ENCODE data around the gene CASP7. TPM values are rescaled to one million over a fixed set of nuclear protein-coding genes. Genes with fewer than 3 reads are reported as not detected.

CASP7 gene
- total RNA-seq, 4 donors from 2014 or later: 10.2 to 15.7 (median 11.6) TPM

DNA sequence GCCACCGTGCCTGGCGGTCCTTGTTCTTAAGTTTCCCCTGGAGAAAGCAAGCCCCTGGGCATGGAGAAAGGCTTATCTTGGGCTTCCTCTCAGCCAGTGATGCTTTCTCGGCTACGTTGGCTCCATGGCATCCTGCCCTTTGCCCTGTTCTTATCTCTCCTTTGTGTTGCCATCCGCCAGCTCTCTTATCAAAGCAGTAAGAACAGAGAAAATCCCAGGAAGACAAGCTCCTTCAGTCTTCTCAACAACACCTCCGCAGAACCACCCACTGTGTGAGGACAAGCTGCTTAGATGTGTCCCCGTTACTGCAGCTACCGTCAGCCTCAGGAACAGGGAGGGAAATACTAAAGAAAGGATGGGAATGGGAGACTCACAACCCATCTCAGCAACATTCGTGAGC is 75.1 kb downstream of the CASP7 start:
- Histone ChIP-seq H3K4me3 (no peak overlapping the region), H3K27ac (replicated peaks in 1 of 4) (no peak overlapping the region), H3K27me3 (no peaks in the 10 kb centered on the region), H3K9me3 (no peaks in the 10 kb centered on the region), H3K4me1 (no peaks in the 10 kb centered on the region), H3K36me3 (no peaks in the 10 kb centered on the region)
- intact Hi-C loops (cut with DNase I): no loop called here
- DNase-seq (ENCODE audit: extremely low spot score): no peak
- TF ChIP-seq EP300 (IDR thresholded peaks at IDR 0.05): no peak
- TF ChIP-seq, protein P1, sequence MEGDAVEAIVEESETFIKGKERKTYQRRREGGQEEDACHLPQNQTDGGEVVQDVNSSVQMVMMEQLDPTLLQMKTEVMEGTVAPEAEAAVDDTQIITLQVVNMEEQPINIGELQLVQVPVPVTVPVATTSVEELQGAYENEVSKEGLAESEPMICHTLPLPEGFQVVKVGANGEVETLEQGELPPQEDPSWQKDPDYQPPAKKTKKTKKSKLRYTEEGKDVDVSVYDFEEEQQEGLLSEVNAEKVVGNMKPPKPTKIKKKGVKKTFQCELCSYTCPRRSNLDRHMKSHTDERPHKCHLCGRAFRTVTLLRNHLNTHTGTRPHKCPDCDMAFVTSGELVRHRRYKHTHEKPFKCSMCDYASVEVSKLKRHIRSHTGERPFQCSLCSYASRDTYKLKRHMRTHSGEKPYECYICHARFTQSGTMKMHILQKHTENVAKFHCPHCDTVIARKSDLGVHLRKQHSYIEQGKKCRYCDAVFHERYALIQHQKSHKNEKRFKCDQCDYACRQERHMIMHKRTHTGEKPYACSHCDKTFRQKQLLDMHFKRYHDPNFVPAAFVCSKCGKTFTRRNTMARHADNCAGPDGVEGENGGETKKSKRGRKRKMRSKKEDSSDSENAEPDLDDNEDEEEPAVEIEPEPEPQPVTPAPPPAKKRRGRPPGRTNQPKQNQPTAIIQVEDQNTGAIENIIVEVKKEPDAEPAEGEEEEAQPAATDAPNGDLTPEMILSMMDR (IDR thresholded peaks at IDR 0.05): no peak
- no peak for TF ChIP-seq POLR2A (IDR thresholded peaks at IDR 0.05; ENCODE audit: low read depth)
- no peak for TF ChIP-seq POLR2AphosphoS5 (IDR thresholded peaks at IDR 0.05)
- 85% methylated on average over 9 of the region's 9 CpGs for WGBS

DNA sequence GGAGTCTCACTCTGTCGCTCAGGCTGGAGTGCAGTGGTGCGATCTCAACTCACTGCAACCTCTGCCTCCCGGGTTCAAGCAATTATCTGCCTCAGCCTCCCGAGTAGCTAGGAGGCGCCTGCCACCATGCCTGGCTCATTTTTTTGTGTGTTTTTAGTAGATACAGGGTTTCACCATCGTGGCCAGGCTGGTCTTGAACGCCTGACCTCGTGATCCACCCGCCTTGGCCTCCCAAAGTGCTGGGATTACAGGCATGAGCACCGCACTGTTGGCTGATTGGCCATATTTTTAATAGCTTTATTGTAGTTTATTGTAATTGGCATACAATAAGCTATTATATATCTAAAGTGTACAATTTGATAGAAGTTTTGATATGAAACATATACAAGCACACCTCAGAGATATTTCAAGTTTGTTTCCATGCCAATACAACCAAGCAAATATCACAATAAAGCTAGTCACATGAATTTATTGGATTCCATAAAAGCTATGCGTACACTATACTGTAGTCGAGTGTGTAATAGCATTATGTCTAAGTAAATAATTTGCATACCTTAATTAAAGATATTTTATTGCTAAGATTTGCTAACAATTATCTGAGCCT is 77.3 kb downstream of the CASP7 start:
- Histone ChIP-seq H3K36me3 (no peaks in the 10 kb centered on the region), H3K4me3 (no peak overlapping the region), H3K9me3 (no peaks in the 10 kb centered on the region), H3K4me1 (no peaks in the 10 kb centered on the region), H3K27me3 (no peaks in the 10 kb centered on the region), H3K27ac (replicated peaks in 1 of 4) (no peak overlapping the region)
- 91% methylated on average over 12 of the region's 12 CpGs for WGBS
- TF ChIP-seq POLR2AphosphoS5 (IDR thresholded peaks at IDR 0.05): no peak
- TF ChIP-seq EP300 (IDR thresholded peaks at IDR 0.05): no peak
- no peak for TF ChIP-seq POLR2A (IDR thresholded peaks at IDR 0.05; ENCODE audit: low read depth)
- intact Hi-C loops (cut with DNase I): no loop called here
- DNase-seq (ENCODE audit: extremely low spot score): no peak

DNA sequence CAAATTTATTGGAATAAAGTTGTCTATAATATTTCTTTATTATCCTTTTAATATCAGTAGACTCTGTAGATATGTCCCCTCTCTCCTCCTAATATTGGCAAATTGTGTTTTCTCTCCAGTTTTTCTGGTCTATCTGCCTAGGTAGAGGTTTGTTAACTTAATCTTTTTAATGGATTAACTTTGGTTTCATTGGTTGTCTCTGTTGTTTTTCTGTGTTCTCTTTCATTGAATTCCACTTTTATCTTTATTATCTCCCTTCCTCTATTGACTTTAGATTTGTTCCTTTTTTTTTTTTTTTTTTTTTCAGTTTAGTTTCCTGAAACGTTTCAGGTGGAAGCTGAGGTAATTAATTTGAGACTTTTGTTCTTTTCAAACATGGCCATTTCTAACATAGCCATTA is 82.4 kb downstream of the CASP7 start:
- no peaks in the 10 kb centered on the region for H3K36me3 ChIP-seq
- WGBS: 67% methylated on average over 1 of the region's 1 CpG
- H3K27ac ChIP-seq (replicated peaks in 1 of 4): no peak overlapping the region
- no peak for DNase-seq (ENCODE audit: extremely low spot score)
- no peaks in the 10 kb centered on the region for H3K27me3 ChIP-seq
- TF ChIP-seq, protein P1 (IDR thresholded peaks at IDR 0.05): no peak
- TF ChIP-seq POLR2A (IDR thresholded peaks at IDR 0.05; ENCODE audit: low read depth): no peak
- H3K9me3 ChIP-seq: no peaks in the 10 kb centered on the region
- no peak overlapping the region for H3K4me3 ChIP-seq
- H3K4me1 ChIP-seq: peaks cover 0 to 12% (median 3%) of the 10 kb centered on the region in 4 donors
- intact Hi-C loops (cut with DNase I): no loop called here

DNA sequence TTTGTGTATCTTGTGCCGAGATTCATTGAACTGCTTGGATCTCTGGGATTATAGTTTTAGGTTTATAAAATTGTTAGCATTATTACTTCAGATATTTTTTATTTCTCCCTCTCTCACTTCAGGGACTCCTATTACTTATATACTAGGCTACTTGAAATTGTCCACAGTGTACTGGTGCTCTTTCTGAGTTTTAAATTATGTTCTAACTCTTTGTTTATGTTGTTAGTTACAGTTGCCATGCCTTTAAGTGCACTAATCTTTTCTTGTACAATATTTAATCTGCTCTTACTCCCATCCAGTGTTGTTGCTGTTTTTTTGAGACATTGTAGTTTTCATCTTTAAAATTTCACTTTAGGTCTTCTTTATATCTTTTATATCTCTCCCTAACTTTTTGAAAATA is 84.9 kb downstream of the CASP7 start:
- Histone ChIP-seq H3K36me3 (no peaks in the 10 kb centered on the region), H3K4me1 (peaks cover 0 to 12% (median 3%) of the 10 kb centered on the region in 4 donors), H3K27ac (replicated peaks in 1 of 4) (no peak overlapping the region), H3K4me3 (no peak overlapping the region), H3K27me3 (no peaks in the 10 kb centered on the region), H3K9me3 (no peaks in the 10 kb centered on the region)
- WGBS: 56% methylated on average over 1 of the region's 1 CpG
- no peak for DNase-seq (ENCODE audit: extremely low spot score)
- TF ChIP-seq, protein P1 (IDR thresholded peaks at IDR 0.05): no peak
- TF ChIP-seq EP300 (IDR thresholded peaks at IDR 0.05) (no peak), POLR2AphosphoS5 (IDR thresholded peaks at IDR 0.05) (no peak), POLR2A (IDR thresholded peaks at IDR 0.05; ENCODE audit: low read depth) (no peak)
- intact Hi-C loops (cut with DNase I): no loop called here

DNA sequence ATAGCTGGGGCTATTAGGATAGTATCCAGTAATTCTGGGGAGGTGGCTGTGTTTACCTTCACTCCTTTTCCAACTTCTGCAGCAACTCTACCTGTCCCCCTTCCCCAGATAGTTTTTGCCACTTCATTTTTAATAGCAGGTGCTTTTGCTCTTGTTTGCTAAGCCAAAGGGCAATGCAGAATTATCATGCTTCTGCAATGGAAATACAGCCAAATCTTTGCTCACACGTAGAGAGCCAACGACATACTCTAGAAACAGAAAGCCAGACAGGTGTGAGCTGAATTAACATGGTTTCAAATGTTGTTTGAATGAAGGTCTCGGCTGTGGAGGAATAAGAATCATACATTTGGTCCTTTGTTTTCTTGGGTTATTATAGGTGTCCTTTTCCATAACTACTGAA is 86.2 kb downstream of the CASP7 start:
- Histone ChIP-seq H3K27me3 (no peaks in the 10 kb centered on the region), H3K4me3 (no peak overlapping the region), H3K4me1 (peaks cover 0 to 12% (median 3%) of the 10 kb centered on the region in 4 donors), H3K9me3 (no peaks in the 10 kb centered on the region), H3K27ac (replicated peaks in 1 of 4) (no peak overlapping the region), H3K36me3 (no peaks in the 10 kb centered on the region)
- no peak for TF ChIP-seq POLR2AphosphoS5 (IDR thresholded peaks at IDR 0.05)
- no peak for TF ChIP-seq POLR2A (IDR thresholded peaks at IDR 0.05; ENCODE audit: low read depth)
- TF ChIP-seq EP300 (IDR thresholded peaks at IDR 0.05): no peak
- WGBS: 39% methylated on average over 3 of the region's 3 CpGs
- DNase-seq (ENCODE audit: extremely low spot score): no peak
- intact Hi-C loops (cut with DNase I): no loop called here

DNA sequence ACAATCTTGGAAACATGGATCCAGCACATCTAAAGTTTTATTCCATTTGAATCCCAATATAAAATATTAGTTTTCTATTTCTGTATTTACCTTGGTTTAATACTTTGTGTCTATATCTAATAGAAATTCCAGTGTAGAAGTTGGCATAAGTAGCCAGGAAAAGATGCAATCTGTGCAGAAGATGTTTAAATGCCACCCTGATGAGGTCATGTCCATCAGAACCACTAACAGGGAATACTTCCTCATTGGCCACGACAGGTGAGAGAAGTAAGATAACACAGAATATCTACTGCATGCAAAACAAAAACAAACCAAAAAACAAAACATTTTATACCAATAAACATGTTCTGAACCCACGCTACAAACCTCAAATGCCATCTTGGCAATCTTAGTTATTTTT is 87.5 kb downstream of the CASP7 start:
- Histone ChIP-seq H3K36me3 (no peaks in the 10 kb centered on the region), H3K4me3 (no peak overlapping the region), H3K27me3 (no peaks in the 10 kb centered on the region), H3K27ac (replicated peaks in 1 of 4) (no peak overlapping the region), H3K9me3 (no peaks in the 10 kb centered on the region), H3K4me1 (peaks cover 0 to 12% (median 3%) of the 10 kb centered on the region in 4 donors)
- 82% methylated on average over 2 of the region's 2 CpGs for WGBS
- intact Hi-C loops (cut with DNase I): no loop called here
- TF ChIP-seq POLR2AphosphoS5 (IDR thresholded peaks at IDR 0.05) (no peak), POLR2A (IDR thresholded peaks at IDR 0.05; ENCODE audit: low read depth) (no peak), EP300 (IDR thresholded peaks at IDR 0.05) (no peak)
- TF ChIP-seq, protein P1 (IDR thresholded peaks at IDR 0.05): no peak
- DNase-seq (ENCODE audit: extremely low spot score): no peak
